T-helper 22 cell (primary cell): ENCODE results near the gene RASL12.

Experiments
- DNase-seq: peaks from one replicate; pipeline ENCODE4 v3.0.0-alpha.2; 2020; ENCODE audit warnings: low read depth

The RASL12 gene

DNA sequence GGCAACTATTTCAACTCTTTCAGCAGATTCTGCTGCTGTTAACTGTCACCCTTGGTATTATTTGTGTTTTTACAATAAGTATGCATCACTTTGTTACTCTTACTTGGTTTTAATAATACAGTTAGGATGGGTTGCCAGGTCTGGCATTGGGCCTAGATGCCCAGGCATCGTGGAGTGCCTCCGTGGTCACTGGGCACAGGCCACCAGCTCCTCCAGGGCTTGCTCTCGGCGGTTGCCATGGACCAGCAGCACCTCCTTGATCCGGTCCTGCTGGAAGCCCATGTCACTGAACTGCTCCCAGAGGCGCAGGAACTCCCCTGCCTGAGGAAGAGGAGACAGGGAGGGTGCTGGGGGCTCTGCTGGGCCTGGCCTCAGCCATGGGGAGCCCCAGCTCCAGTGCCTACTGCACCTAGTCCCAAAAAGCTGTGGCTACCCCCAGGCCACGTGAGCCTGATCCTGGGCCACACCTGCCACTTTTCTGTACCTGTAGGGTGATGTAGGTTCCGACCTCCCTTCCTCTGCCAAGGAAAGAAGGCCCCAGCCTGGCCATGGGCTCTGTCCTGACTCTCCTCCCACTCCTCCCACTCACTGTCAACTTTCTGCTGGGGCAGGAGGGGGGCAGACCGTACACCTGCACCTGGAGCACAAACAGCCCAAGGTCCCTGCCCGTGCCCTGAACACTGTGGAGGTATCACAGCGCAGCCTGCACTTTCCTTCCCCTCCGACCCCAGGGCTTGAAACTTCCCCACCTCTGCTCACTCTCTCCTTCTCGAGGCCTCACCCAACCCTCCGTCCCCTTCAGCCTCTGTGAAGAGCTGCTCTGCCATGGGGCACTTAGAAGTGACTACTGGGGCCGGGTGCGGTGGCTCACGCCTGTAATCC lies 25.4 kb upstream of the RASL12 start:
- no peak for DNase-seq

DNA sequence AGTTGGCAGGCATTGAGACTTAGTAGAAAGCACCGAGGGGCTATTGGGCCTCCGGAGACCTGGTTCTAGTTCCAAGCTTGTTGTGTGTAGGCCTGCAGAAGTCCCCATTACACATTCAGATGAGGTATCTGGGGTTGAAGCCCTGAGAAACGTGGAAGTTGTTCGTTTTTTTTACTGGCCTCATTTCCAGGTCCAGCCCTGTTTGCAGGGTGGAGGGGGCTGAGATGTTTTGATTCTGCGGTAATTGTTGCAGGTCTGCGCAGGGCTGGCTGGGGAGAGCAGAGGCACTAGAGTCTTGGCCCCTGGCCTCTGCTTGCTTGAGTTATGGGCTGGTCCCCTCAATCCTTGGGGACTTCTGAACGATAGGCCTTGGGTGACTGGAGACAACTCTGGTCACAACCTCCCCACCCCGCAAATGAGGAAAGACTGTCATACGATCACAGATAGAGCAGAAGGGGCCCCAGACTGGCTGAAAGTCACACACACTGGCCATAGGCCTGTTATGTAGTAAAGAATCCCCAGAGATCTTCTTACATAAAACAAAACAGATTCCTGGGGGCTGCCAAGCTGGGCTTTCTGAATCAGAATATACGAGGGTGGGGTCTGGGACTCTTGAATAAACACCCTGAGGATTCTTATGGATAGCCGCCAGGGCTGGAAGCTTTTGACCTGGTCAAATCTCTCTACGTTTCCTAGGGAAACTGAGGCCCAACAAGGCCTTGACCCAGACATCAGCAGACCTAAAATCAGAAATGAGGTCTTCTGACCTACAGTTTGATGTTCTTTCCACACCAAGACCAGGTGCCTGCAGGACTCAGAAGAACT lies 24.4 kb upstream of the RASL12 start:
- no peak for DNase-seq

DNA sequence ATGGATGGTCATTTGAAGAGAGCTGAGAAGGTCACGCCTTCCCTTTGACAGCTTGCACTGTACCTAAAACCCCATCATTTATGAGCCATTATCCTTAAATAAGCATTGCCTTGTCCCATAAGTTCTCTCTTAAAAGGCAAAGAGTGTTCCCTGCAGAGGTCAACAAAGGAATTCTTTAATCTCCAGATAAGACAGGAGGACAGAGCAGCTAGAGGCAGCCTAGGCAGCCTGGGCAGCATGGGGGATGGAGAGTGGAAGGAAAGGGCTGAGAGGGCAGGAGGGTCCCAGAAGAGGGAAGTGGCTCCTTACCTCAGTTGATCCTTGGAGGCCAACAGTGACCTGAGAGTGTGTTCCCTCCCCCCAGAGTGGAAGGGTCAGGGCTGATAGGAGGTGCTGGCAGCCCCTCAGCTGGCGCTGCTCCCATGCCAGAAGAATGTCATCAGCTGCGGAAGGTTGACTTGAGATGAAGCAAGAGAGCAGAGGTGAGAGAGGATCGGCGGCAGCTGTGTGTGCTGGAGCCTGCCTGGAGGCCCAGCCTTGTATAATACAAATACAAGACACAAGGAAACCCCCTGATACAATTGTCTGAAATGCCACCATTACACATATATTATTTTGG lies 21.5 kb upstream of the RASL12 start:
- DNase-seq = no peak

DNA sequence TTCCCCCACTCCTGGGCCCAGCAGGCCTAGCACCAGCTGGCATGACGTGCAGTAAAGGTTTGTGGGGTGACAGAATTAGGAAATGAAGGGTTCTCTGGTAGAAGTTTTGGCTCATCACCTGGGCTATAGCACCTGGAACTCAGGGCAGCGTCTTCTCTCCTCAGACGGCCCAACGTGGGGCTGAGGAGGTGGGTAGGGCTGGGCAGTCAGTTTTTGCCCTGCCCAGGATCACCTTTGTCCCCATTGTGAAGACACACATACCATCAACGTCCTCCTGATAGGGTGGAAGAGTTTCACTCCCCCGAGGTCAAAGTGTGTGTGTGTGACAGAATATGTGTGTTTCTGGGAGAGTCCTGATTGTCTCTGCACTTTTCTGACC lies 20.8 kb upstream of the RASL12 start:
- DNase-seq = no peak

- no peak for DNase-seq
Observed at GRCh38 chr15:65087873-65088642, 20.3 kb upstream of the RASL12 start.

GRCh38 chr15:65087411-65087810 lies 19.6 kb upstream of the RASL12 start:
- no peak for DNase-seq

GRCh38 chr15:65086680-65087111 lies 18.9 kb upstream of the RASL12 start:
- no peak for DNase-seq

DNA sequence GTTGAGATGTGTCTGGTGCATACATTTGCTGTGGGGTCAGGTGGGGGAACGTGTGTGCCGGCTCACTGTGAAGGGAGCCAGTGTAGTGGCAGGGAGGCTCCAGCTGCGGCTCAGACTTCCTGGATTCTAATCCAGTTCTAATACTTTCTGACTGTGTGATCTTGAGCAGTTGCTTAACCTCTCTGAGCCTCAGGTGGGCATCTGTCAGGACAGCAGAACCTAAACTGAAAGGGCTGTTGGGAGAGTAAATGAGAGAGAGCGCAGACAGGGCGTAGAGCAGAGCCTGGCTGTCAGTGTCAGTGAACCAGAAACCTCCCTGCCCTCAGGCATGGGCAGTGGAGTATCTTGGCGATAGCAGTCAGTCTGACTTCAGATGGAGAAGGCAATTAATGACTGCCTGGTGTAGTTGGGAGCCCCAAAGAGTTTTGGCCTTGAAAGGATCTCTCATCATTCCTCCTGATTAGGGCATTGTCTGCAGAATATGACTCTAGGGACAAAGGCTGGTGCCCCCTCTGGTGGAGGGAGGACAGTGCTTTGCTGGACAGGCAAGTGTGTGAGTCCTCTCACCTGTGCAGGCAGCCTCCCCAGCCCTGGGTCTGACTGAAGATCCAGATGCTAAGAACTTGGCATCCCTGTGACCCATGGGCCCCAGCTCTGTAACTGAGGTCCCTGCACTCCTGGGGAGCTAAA lies 18.3 kb upstream of the RASL12 start:
- no peak for DNase-seq

GRCh38 chr15:65085207-65085753 lies 17.5 kb upstream of the RASL12 start:
- DNase-seq = no peak

- DNase-seq = no peak
Observed at GRCh38 chr15:65084500-65085206, 16.9 kb upstream of the RASL12 start.

- DNase-seq = no peak
Observed at GRCh38 chr15:65083262-65083701, 15.5 kb upstream of the RASL12 start.

- DNase-seq = no peak
Observed at GRCh38 chr15:65082303-65082953, 14.6 kb upstream of the RASL12 start.

DNA sequence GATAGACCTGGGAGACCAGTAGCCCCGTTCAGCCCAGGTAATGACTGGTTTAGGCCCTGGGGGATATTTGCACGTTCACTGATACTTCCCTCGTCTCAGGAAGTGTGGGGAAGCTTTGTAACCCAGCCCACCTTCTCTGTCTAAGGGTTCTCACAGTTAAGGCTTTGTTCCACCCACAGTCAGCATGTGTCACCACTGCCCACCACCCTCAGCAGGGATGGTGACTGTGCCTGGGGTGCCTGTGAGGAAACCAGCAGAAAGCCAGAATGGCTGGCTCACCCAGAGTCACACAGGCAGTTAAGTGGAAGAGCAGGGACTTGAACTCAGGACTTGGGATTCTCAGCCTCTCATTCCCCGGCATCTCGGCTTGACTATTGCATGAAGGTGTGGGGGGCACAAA lies 14.0 kb upstream of the RASL12 start:
- no peak for DNase-seq

- DNase-seq = no peak
Observed at GRCh38 chr15:65081270-65081669, 13.5 kb upstream of the RASL12 start.

- DNase-seq = no peak
Observed at GRCh38 chr15:65079580-65079979, 11.8 kb upstream of the RASL12 start.

DNA sequence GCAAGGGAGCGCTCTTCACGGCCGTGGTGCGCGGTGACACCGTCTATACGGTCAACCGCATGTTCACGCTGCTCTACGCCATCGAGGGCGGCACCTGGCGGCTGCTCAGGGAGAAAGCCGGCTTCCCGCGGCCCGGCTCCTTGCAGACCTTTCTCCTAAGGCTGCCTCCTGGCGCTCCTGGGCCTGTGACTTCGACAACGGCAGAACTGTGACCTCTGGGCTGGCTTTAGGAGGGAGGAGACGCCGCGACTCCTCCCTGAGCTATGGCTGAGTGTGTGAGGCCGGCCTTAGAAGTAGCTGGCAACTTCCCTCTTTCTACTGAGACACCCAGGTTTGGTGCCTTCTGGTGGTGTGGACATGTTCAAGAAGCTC lies 10.2 kb upstream of the RASL12 start:
- DNase-seq = no peak

- no peak for DNase-seq
Observed at GRCh38 chr15:65077291-65077980, 9.6 kb upstream of the RASL12 start.

- DNase-seq = no peak
Observed at GRCh38 chr15:65076486-65077290, 8.9 kb upstream of the RASL12 start, which contains the start of gene KBTBD13. KBTBD13 (plus strand) TSS chr15:65076746; CDS start chr15:65076816, 70 bp downstream.
